GM06990 (cell line): ENCODE results near the gene RALGAPA2.

Experiments used
- DNase-seq: peaks from one replicate; pipeline ENCODE4 v3.0.0-alpha.2; 2011; ENCODE audit not compliant: insufficient read length; ENCODE audit errors: extremely low read depth
- H3K27me3 ChIP-seq: replicated peaks from 2 replicates; pipeline ENCODE4 v1.6.0; 2011; ENCODE audit warnings: low read length; ENCODE audit not compliant: control insufficient read depth, insufficient read depth
- H3K36me3 ChIP-seq: 2 replicates; pipeline ENCODE4 v1.5.1; 2011; ENCODE audit warnings: low read length; ENCODE audit not compliant: control insufficient read depth, insufficient read depth
- H3K4me3 ChIP-seq: replicated peaks from 2 replicates; pipeline ENCODE4 v1.5.1; 2011; ENCODE audit warnings: low read depth, mild to moderate bottlenecking, control low read depth, low read length
- TF ChIP-seq, protein P1 (sequence below): IDR thresholded peaks from 2 replicates; pipeline ENCODE4 v1.5.1; 2011; ENCODE audit warnings: low read length, control low read depth, mild to moderate bottlenecking, inconsistent platforms; ENCODE audit not compliant: insufficient read depth, poor library complexity, severe bottlenecking

Gene RALGAPA2

GRCh38 chr20:20413810-20414281 lies 298.6 kb downstream of the RALGAPA2 start:
- no peak for DNase-seq
- Histone ChIP-seq H3K4me3 (no peak overlapping the region), H3K36me3 (no peaks in the 10 kb centered on the region)

DNA sequence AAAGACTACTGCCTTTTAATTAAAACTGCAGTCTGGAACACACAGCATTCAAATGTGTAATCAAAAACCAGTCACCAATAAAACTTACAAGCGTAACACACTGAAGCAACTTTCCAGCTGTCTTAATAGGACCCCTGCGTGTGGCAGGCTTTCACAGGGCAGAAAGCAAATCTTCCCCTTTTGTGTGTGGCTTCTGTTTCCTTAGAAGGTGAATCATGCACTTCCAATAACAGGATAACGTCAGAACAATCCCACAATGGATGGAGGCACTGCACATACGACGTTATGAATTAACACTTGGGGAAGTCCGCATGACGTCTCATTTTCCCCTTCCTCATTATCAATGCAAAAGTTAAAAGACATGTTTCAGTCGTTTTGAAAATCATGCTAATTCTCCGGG lies 299.7 kb downstream of the RALGAPA2 start:
- TF ChIP-seq, protein P1, sequence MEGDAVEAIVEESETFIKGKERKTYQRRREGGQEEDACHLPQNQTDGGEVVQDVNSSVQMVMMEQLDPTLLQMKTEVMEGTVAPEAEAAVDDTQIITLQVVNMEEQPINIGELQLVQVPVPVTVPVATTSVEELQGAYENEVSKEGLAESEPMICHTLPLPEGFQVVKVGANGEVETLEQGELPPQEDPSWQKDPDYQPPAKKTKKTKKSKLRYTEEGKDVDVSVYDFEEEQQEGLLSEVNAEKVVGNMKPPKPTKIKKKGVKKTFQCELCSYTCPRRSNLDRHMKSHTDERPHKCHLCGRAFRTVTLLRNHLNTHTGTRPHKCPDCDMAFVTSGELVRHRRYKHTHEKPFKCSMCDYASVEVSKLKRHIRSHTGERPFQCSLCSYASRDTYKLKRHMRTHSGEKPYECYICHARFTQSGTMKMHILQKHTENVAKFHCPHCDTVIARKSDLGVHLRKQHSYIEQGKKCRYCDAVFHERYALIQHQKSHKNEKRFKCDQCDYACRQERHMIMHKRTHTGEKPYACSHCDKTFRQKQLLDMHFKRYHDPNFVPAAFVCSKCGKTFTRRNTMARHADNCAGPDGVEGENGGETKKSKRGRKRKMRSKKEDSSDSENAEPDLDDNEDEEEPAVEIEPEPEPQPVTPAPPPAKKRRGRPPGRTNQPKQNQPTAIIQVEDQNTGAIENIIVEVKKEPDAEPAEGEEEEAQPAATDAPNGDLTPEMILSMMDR, result no peak
- H3K4me3 ChIP-seq, result no peak overlapping the region
- no peaks in the 10 kb centered on the region for H3K36me3 ChIP-seq
- no peaks in the 10 kb centered on the region for H3K27me3 ChIP-seq
- DNase-seq, result no peak

More at GRCh38 chr20:20413810-20414281, 298.6 kb downstream of the RALGAPA2 start:
- TF ChIP-seq, protein P1, result no peak
- no peaks in the 10 kb centered on the region for H3K27me3 ChIP-seq

- no peak for DNase-seq
- TF ChIP-seq, protein P1, result no peak
- H3K36me3 ChIP-seq, result no peaks in the 10 kb centered on the region
These were observed 300.6 kb downstream of the RALGAPA2 start for GRCh38 chr20:20411836-20412235.

DNA sequence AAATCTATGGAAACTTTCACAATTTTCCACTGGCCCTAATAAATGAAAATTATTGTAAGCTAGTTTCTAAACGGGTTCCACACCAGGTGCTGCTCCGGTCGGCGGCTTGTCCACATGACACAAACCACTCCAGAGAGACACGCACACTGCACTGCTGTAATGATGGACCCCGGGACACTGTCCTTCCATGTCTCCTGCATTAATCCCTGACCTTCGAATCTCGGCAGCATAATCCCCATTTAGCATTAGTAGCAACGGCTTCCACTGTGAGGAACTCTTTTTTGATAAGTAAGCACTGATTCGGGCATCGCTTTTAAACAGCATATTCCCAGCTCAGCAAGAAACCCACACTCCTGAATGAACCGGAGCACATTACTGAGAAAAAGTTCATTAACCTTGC lies 301.0 kb downstream of the RALGAPA2 start:
- Histone ChIP-seq H3K36me3 (no peaks in the 10 kb centered on the region), H3K27me3 (no peaks in the 10 kb centered on the region), H3K4me3 (no peak overlapping the region)
- DNase-seq, result no peak
- TF ChIP-seq, protein P1, result no peak

More at GRCh38 chr20:20411836-20412235, 300.6 kb downstream of the RALGAPA2 start:
- H3K27me3 ChIP-seq, result no peaks in the 10 kb centered on the region
- H3K4me3 ChIP-seq, result no peak overlapping the region

DNA sequence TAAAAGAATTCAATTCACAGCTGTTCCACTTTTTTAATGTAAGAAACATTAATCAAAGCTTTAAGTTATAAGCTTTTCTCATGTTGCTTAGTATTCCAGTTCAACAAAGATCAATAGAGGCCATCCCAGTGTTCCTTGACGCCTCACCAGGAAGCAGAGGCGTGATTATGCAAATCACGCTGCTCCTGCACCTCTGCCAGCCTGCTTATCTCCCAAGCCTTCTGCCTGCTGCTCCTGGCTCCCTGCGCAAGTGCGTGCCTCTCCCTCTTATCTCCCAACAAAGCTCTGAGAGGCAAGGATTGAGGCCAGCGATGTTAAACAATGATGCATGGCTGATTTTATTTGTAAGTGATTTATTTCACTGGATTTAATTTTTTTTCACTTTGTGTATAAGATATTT lies 301.8 kb downstream of the RALGAPA2 start:
- no peaks in the 10 kb centered on the region for H3K27me3 ChIP-seq
- no peak overlapping the region for H3K4me3 ChIP-seq
- H3K36me3 ChIP-seq, result no peaks in the 10 kb centered on the region
- TF ChIP-seq, protein P1, result no peak
- DNase-seq, result no peak

GRCh38 chr20:20409331-20409730 lies 303.1 kb downstream of the RALGAPA2 start:
- no peak for DNase-seq
- Histone ChIP-seq H3K36me3 (no peaks in the 10 kb centered on the region), H3K4me3 (no peak overlapping the region), H3K27me3 (no peaks in the 10 kb centered on the region)
- TF ChIP-seq, protein P1, result no peak
